OCI-LY7 (cell line): ENCODE data around the gene NOP10. TPM values are rescaled to one million over a fixed set of nuclear protein-coding genes. Genes with fewer than 3 reads are reported as not detected.

Experiments
- BruUV-seq: library from RNA; stranded (reverse); fragments of 400-500 nt; replicated peaks from 2 replicates; lab custom pipeline; 2021; lab: Mats Ljungman, UMichigan
- CTCF ChIA-PET: fragments of 300-600 bp; sonication (Branson Sonifier 250); formaldehyde crosslinking; loops from one replicate; lab custom pipeline; 2022; ENCODE audit warnings: antibody characterized with exemption; ENCODE audit not compliant: unreplicated experiment; lab: Charles Lee
- POLR2A ChIA-PET: fragments of 300-600 bp; sonication (Branson Sonifier 250); formaldehyde crosslinking; loops from one replicate; lab custom pipeline; 2022; ENCODE audit warnings: antibody characterized with exemption; lab: Charles Lee
- DNase-seq: peaks from one replicate; pipeline ENCODE4 v3.0.0-alpha.2; 2015; ENCODE audit warnings: low spot score
- H2AFZ ChIP-seq: fragments of 200-600 bp; sonication (generic), shearing (Covaris generic); 2 replicates; pipeline ENCODE4 v1.6.1; 2014; ENCODE audit warnings: mild to moderate bottlenecking, antibody characterized with exemption, low read length, moderate library complexity
- H3K27ac ChIP-seq: fragments of 200-600 bp; sonication (generic); 2 replicates; pipeline ENCODE4 v1.5.1; 2014; ENCODE audit warnings: mixed run types, low read depth, mild to moderate bottlenecking, moderate library complexity, low read length, inconsistent platforms; ENCODE audit not compliant: poor library complexity, severe bottlenecking
- H3K36me3 ChIP-seq: fragments of 200-600 bp; sonication (generic); 2 replicates; pipeline ENCODE4 v1.6.1; 2014; ENCODE audit warnings: mild to moderate bottlenecking, antibody characterized with exemption, low read length, moderate library complexity, mixed read lengths; ENCODE audit not compliant: insufficient read depth
- H3K4me1 ChIP-seq: fragments of 200-600 bp; sonication (generic); 2 replicates; pipeline ENCODE4 v1.5.1; 2014; ENCODE audit warnings: mild to moderate bottlenecking, low read length; ENCODE audit not compliant: insufficient read depth, poor library complexity, severe bottlenecking
- H3K4me2 ChIP-seq: fragments of 200-600 bp; sonication (generic); 2 replicates; pipeline ENCODE4 v1.6.1; 2014; ENCODE audit warnings: mild to moderate bottlenecking, low read length
- H3K4me3 ChIP-seq: fragments of 200-600 bp; sonication (generic); 2 replicates; pipeline ENCODE4 v1.5.1; 2014; ENCODE audit warnings: mild to moderate bottlenecking, low read depth, low read length; ENCODE audit not compliant: poor library complexity, severe bottlenecking
- H3K79me2 ChIP-seq: fragments of 200-600 bp; sonication (generic); 2 replicates; pipeline ENCODE4 v1.6.1; 2016; ENCODE audit warnings: low read depth, mild to moderate bottlenecking, low read length, moderate library complexity, mixed read lengths; ENCODE audit not compliant: insufficient read depth
- H3K9me2 ChIP-seq: fragments of 200-600 bp; sonication (generic); 2 replicates; pipeline ENCODE4 v1.6.1; 2016; ENCODE audit warnings: mild to moderate bottlenecking, low read length, mixed read lengths; ENCODE audit not compliant: insufficient read depth
- H3K9me3 ChIP-seq: fragments of 200-600 bp; sonication (generic); 2 replicates; pipeline ENCODE4 v1.6.1; 2014; ENCODE audit warnings: mild to moderate bottlenecking, mixed run types, low read length, mixed read lengths
- H4K20me1 ChIP-seq: fragments of 200-600 bp; sonication (generic); 2 replicates; pipeline ENCODE4 v1.6.1; 2014; ENCODE audit warnings: mild to moderate bottlenecking, antibody characterized with exemption, low read length, moderate library complexity, mixed read lengths; ENCODE audit not compliant: insufficient read depth
- CTCF ChIP-seq: fragments of 200-600 bp; sonication (generic); conservative IDR thresholded peaks from 2 replicates; pipeline ENCODE4 v1.5.1; 2014; ENCODE audit warnings: mild to moderate bottlenecking, antibody characterized with exemption, low read length, moderate library complexity, mixed read lengths
- EZH2phosphoT487 ChIP-seq: fragments of 200-600 bp; sonication (generic); IDR thresholded peaks from 2 replicates; pipeline ENCODE4 v1.6.1; 2018; ENCODE audit warnings: low read depth, borderline replicate concordance, mild to moderate bottlenecking, mixed run types, antibody characterized with exemption, low read length, moderate library complexity, mixed read lengths
- intact Hi-C: fragments of 100-400 bp; cut with micrococcal nuclease; formaldehyde crosslinking; loops from one replicate; pipeline ENCODE4 v1.10.0; 2022; ENCODE audit not compliant: unreplicated experiment
- total RNA-seq, 2 experiments: library from RNA; depleted of rRNA in 1 of 2; stranded (reverse); fragments of >200 nt in 1 of 2; shearing (Covaris generic) in 1 of 2; gene quantifications; 2 replicates each; pipeline ENCODE4 v1.2.3, GENCODE V29; 2014 to 2022

NOP10 gene
- total RNA-seq, 2 experiments from 2014 or later: 130 to 191 TPM

- Histone ChIP-seq H3K4me3 (no peak overlapping the region), H3K9me3 (no peaks in the 10 kb centered on the region), H3K79me2 (no peaks in the 10 kb centered on the region), H3K36me3 (no peaks in the 10 kb centered on the region), H3K4me2 (no peak overlapping the region), H3K4me1 (peaks cover 11% of the 10 kb centered on the region), H3K27ac (no peak overlapping the region), H3K9me2 (no peaks in the 10 kb centered on the region), H4K20me1 (no peaks in the 10 kb centered on the region), H2AFZ (no peak overlapping the region)
- DNase-seq: no peak
- intact Hi-C loops: no loop called here
- no TSS peak for BruUV-seq
- ChIA-PET POLR2A (interaction anchor here (0.6 to 2.0 kb wide), 8 partner anchors 10 to 290 kb away, joined by 3 to 6 read pairs (median 3); partner anchors contain the start of genes AVEN, NOP10 and NUTM1), CTCF (no interaction called here)
- TF ChIP-seq CTCF: no peak
- no peak for TF ChIP-seq EZH2phosphoT487
Observed at GRCh38 chr15:34329006-34329405, 13.9 kb downstream of the NOP10 start.

- no peak overlapping the region for H3K4me3 ChIP-seq
- no peaks in the 10 kb centered on the region for H3K36me3 ChIP-seq
- H3K27ac ChIP-seq: no peak overlapping the region
- ChIA-PET CTCF (no interaction called here), POLR2A (interaction anchor here (0.6 to 2.0 kb wide), 8 partner anchors 9 to 289 kb away, joined by 3 to 6 read pairs (median 4); partner anchors contain the start of gene AVEN)
- no peak for DNase-seq
- intact Hi-C loops: no loop called here
- no peak overlapping the region for H3K4me2 ChIP-seq
- TF ChIP-seq EZH2phosphoT487 (no peak), CTCF (no peak)
- peaks cover 6% of the 10 kb centered on the region for H3K4me1 ChIP-seq
- BruUV-seq: no TSS peak
- H3K9me2 ChIP-seq: no peaks in the 10 kb centered on the region
- H3K9me3 ChIP-seq: no peaks in the 10 kb centered on the region
- no peaks in the 10 kb centered on the region for H4K20me1 ChIP-seq
- H3K79me2 ChIP-seq: no peaks in the 10 kb centered on the region
- no peak overlapping the region for H2AFZ ChIP-seq
Observed at GRCh38 chr15:34327906-34328305, 15.0 kb downstream of the NOP10 start.

- Histone ChIP-seq H3K79me2 (no peaks in the 10 kb centered on the region), H3K36me3 (no peaks in the 10 kb centered on the region), H3K4me2 (no peak overlapping the region), H3K27ac (no peak overlapping the region), H3K9me3 (no peaks in the 10 kb centered on the region), H3K4me3 (no peak overlapping the region), H4K20me1 (no peaks in the 10 kb centered on the region), H2AFZ (no peak overlapping the region), H3K9me2 (no peaks in the 10 kb centered on the region), H3K4me1 (peaks cover 6% of the 10 kb centered on the region)
- ChIA-PET POLR2A (interaction anchor here (1.0 to 1.5 kb wide), 3 partner anchors 9 to 18 kb away, joined by 3 to 4 read pairs (median 3); partner anchors contain the start of genes NOP10 and NUTM1), CTCF (no interaction called here)
- intact Hi-C loops: no loop called here
- no TSS peak for BruUV-seq
- TF ChIP-seq EZH2phosphoT487: no peak
- TF ChIP-seq CTCF: no peak
- no peak for DNase-seq
Observed at GRCh38 chr15:34325368-34325767, 17.6 kb downstream of the NOP10 start.
